ENCODE results near the gene MRM3.

DNA sequence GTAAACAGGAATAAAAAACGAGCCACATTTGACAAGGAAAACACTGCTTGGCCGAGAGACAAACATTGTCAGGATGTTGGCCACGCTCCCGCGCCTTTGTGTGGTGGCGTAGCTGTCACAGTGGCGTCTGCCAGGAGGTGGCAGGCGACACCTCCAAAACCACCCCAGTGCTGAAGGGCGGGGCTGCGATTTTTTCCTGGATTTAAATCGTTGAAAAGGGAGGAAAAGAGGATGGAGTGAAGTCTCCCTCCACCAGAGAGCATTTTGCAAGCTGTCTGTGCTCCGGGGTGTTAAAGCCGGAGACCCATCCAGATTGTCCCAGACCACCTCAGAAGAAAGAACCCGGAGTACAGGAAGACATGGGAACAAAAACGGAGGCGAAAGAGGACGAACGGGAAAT lies 12.7 kb downstream of the MRM3 start:
- TF ChIP-seq, protein P1, sequence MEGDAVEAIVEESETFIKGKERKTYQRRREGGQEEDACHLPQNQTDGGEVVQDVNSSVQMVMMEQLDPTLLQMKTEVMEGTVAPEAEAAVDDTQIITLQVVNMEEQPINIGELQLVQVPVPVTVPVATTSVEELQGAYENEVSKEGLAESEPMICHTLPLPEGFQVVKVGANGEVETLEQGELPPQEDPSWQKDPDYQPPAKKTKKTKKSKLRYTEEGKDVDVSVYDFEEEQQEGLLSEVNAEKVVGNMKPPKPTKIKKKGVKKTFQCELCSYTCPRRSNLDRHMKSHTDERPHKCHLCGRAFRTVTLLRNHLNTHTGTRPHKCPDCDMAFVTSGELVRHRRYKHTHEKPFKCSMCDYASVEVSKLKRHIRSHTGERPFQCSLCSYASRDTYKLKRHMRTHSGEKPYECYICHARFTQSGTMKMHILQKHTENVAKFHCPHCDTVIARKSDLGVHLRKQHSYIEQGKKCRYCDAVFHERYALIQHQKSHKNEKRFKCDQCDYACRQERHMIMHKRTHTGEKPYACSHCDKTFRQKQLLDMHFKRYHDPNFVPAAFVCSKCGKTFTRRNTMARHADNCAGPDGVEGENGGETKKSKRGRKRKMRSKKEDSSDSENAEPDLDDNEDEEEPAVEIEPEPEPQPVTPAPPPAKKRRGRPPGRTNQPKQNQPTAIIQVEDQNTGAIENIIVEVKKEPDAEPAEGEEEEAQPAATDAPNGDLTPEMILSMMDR (IDR thresholded peaks at IDR 0.05) = peak; percentile 76 to 96 (median 88)
- peak; percentile 13 to 29 for TF ChIP-seq POLR2A (IDR thresholded peaks at IDR 0.05)
